Breast epithelium (tissue), 4 donors: Measurements from ENCODE around the gene PROB1. TPM values are rescaled to one million over a fixed set of nuclear protein-coding genes. Genes with fewer than 3 reads are reported as not detected.

Experiments
- DNase-seq, 2 donors: peaks; one replicate each; pipeline ENCODE4 v3.0.0-alpha.2; 2019; ENCODE audit warnings: low spot score in 2 of 2
- H3K27ac ChIP-seq, 2 donors: fragments of 200-600 bp; sonication (generic) in 1 of 2; one replicate each; pipeline ENCODE4 v1.5.1; 2016 to 2019; ENCODE audit warnings: mild to moderate bottlenecking in 1 of 2
- H3K27me3 ChIP-seq, 2 donors: fragments of 200-600 bp; sonication (generic) in 1 of 2; one replicate each; pipeline versions ENCODE4 v1.5.1 to v1.6.0; 2017 to 2019; ENCODE audit warnings: control low read depth in 1 of 2, mild to moderate bottlenecking in 1 of 2
- H3K36me3 ChIP-seq: fragments of 200-600 bp; one replicate; pipeline ENCODE4 v1.5.1; 2019
- H3K4me1 ChIP-seq, 2 donors: fragments of 200-600 bp; sonication (generic); one replicate each; pipeline ENCODE4 v1.5.1; 2016 to 2019; ENCODE audit warnings: control low read depth in 1 of 2
- H3K4me3 ChIP-seq, 3 donors: fragments of 200-600 bp; sonication (generic); 1 replicate in 2 of 3; 2 replicates in 1 of 3; pipeline ENCODE4 v1.5.1; 2016 to 2019; ENCODE audit warnings: mild to moderate bottlenecking in 3 of 3, moderate library complexity in 2 of 3
- H3K9me3 ChIP-seq, 2 donors: fragments of 200-600 bp; sonication (generic) in 1 of 2; one replicate each; pipeline ENCODE4 v1.5.1; 2016 to 2019; ENCODE audit warnings: control low read depth in 1 of 2
- POLR2A ChIP-seq: fragments of 450-650 bp; IDR thresholded peaks from one replicate; pipeline ENCODE4 v1.6.1; 2016; ENCODE audit warnings: antibody characterized with exemption, mild to moderate bottlenecking, moderate library complexity
- POLR2AphosphoS5 ChIP-seq, 3 donors: sonication (generic); formaldehyde crosslinking; IDR thresholded peaks; one replicate each; pipeline ENCODE4 v1.6.1; 2017; ENCODE audit warnings: antibody characterized with exemption in 3 of 3
- intact Hi-C: fragments of 100-400 bp; cut with DNase I; formaldehyde crosslinking; loops from one replicate; pipeline ENCODE4 v1.15.1; 2023; ENCODE audit warnings: low total_unique reads
- total RNA-seq, 3 donors: library from RNA; depleted of rRNA; stranded (reverse); fragments of >200 nt; gene quantifications; one replicate each; pipeline ENCODE4 v1.1.0, GENCODE V29; 2016
- TF ChIP-seq, protein P1 (sequence below), 3 donors: fragments of 450-650 bp; IDR thresholded peaks; one replicate each; pipeline ENCODE4 v1.5.1; 2016 to 2017; ENCODE audit warnings: antibody characterized with exemption in 3 of 3, mild to moderate bottlenecking in 3 of 3, moderate library complexity in 3 of 3

PROB1 gene
- total RNA-seq, 3 donors from 2014 or later, result 0.32 to 1.3 (median 0.73) TPM

DNA sequence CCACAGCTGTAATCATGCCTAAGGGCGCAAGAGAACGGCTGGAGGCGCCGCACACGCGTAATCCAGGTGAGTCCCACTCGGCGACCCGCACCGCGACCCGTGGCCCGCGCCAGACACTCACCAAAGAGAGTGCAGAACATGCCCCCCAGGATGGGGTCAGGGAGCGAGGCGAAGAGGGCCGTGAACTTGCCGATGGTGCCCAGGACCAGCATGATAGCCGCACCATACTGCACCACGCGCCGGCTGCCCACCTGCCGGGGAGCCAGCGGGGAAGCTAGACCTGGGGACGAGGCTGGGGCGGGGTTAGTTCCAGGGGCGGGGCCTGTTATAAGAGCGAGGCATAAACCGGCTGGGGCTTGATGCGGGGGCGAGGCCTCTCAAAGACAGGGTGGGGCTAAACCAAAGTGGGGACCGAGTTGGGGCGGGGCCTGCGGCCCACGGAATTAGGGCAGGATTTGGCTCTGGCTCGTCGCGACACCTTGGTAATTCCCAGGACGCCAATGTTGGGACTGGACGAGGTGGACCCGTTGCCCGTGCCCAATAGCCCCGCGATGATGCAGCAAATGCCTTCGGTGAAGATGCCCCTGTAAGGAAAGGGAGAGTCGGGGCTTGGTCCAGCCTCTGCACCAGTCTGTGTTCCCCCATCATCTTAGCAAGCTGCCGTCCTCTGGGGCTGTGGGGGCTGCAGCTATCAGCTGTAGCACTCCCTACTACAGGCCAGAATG, 16.6 kb downstream of the PROB1 start:
- no peaks in the 10 kb centered on the region for H3K9me3 ChIP-seq
- DNase-seq, result peak in 1 of 2 donors; percentile 41
- H3K36me3 ChIP-seq, result no peaks in the 10 kb centered on the region
- intact Hi-C loops, result no loop called here
- TF ChIP-seq, protein P1, sequence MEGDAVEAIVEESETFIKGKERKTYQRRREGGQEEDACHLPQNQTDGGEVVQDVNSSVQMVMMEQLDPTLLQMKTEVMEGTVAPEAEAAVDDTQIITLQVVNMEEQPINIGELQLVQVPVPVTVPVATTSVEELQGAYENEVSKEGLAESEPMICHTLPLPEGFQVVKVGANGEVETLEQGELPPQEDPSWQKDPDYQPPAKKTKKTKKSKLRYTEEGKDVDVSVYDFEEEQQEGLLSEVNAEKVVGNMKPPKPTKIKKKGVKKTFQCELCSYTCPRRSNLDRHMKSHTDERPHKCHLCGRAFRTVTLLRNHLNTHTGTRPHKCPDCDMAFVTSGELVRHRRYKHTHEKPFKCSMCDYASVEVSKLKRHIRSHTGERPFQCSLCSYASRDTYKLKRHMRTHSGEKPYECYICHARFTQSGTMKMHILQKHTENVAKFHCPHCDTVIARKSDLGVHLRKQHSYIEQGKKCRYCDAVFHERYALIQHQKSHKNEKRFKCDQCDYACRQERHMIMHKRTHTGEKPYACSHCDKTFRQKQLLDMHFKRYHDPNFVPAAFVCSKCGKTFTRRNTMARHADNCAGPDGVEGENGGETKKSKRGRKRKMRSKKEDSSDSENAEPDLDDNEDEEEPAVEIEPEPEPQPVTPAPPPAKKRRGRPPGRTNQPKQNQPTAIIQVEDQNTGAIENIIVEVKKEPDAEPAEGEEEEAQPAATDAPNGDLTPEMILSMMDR (IDR thresholded peaks at IDR 0.05), result no peak
- TF ChIP-seq POLR2A (no peak), POLR2AphosphoS5 (IDR thresholded peaks at IDR 0.05) (no peak)
- no peak overlapping the region for H3K27ac ChIP-seq
- H3K27me3 ChIP-seq, result no peaks in the 10 kb centered on the region
- H3K4me3 ChIP-seq, result no peak overlapping the region
- no peaks in the 10 kb centered on the region for H3K4me1 ChIP-seq

DNA sequence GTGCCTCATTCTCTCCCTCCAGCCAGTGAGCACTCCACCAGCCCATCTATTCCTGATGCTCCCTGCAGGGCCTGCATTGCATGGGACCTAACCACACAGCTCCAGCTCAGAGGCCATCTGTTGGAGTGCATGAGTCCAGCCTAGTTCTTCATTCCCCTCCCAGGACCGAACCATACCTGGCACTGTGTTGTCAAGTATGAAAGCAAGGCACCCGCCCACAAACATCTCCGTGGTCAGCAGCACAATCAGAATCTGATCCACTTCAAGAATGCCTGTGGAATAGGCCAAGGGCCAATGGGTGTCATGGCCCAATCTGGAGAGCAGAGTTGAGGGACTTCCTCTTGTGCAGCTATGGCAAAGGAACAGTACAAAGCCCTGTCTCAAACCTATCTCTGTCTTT, 17.7 kb downstream of the PROB1 start:
- Histone ChIP-seq H3K27ac (no peak overlapping the region), H3K36me3 (no peaks in the 10 kb centered on the region), H3K27me3 (no peaks in the 10 kb centered on the region), H3K9me3 (no peaks in the 10 kb centered on the region), H3K4me3 (no peak overlapping the region), H3K4me1 (no peaks in the 10 kb centered on the region)
- no peak for DNase-seq
- TF ChIP-seq POLR2A (no peak), POLR2AphosphoS5 (IDR thresholded peaks at IDR 0.05) (no peak)
- TF ChIP-seq, protein P1 (IDR thresholded peaks at IDR 0.05), result no peak
- intact Hi-C loops, result no loop called here

DNA sequence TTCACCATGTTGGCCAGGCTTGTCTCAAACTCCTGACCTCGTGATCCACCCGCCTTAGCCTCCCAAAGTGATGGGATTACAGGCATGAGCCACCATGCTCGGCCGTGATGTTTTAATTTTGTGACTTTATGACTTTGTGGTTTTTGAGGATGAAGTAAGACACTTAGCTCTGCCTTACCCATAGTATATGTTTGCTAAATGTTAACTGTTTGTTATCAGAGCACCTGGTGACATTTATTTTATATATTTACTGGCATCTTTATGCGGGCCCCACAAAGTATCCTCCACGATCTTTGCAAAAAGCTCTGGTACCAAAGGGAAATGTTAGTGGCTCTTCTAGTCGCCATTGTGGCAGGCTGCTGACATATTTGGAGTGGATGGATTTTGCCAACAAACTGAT, 18.5 kb downstream of the PROB1 start:
- no peak overlapping the region for H3K4me3 ChIP-seq
- H3K27me3 ChIP-seq, result no peaks in the 10 kb centered on the region
- H3K27ac ChIP-seq, result no peak overlapping the region
- intact Hi-C loops, result no loop called here
- DNase-seq, result no peak
- no peaks in the 10 kb centered on the region for H3K9me3 ChIP-seq
- no peaks in the 10 kb centered on the region for H3K4me1 ChIP-seq
- TF ChIP-seq POLR2A (no peak), POLR2AphosphoS5 (IDR thresholded peaks at IDR 0.05) (no peak)
- TF ChIP-seq, protein P1 (IDR thresholded peaks at IDR 0.05), result no peak
- H3K36me3 ChIP-seq, result no peaks in the 10 kb centered on the region

DNA sequence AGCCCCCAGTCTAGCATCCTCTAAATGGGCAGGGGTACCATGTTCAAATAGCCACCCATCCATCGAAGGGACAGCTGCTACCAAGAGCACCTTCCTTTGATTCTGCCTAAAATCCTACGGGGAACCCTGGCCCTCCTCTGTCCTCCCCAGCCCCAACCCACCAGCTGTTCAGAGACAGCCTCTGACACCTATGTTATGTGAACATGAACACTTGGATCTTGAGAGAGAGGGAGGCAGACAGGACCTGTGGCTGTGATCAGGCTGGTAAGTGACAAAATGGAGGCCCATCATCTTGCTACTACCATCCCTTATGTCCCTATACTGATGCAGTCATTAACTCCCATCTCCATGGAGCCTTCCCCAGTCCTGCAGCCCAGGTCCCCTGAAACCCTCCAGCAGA, 20.0 kb downstream of the PROB1 start:
- TF ChIP-seq, protein P1 (IDR thresholded peaks at IDR 0.05), result no peak
- TF ChIP-seq POLR2AphosphoS5 (IDR thresholded peaks at IDR 0.05) (no peak), POLR2A (no peak)
- intact Hi-C loops, result no loop called here
- Histone ChIP-seq H3K4me1 (no peaks in the 10 kb centered on the region), H3K36me3 (no peaks in the 10 kb centered on the region), H3K27ac (peak overlapping the region; percentile 78 to 80), H3K4me3 (no peak overlapping the region), H3K9me3 (no peaks in the 10 kb centered on the region), H3K27me3 (no peaks in the 10 kb centered on the region)
- no peak for DNase-seq

DNA sequence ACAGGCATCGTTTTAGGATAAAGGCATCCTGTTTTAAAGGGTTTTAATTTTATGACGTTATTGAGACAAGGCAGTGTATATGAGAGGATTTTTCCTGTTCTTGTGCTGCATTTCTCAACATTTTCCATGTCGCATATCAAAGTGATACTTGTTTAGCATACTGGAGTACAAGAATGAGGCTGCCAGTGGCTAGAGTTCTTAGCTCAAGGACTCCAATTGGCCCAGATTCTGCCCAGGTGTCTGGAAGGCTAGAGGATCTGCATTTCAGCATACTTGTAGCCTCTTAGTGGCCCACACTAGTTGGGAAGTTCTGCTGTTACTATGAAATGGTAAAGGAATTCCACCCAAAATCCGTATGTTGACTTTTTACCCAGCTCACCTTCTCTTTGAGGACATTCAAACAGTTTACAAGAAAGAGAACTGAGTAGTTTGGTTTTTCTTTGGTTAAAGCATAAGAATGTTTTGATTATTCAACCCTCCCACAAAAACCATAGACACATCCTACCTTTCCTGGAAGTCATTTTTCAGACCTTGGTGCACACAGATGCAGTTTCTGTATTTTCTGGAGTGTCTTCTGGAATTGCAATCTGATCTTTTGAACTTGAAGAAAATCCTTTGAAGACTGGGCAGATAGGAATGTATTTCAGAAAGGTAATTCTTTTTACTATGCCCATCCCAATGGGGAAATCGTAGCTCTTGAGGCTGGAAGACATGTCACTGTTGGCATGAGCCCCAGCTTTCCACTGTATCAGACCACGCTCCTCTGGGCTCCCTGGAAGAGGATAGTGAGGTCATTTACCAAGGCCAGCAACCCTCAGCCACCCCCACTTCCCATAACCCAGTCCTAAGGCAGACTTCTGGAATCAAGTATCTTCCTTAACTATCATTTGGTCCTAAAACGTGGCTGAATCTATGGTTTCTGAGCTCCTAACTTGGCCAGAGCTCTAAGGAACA, 23.1 kb downstream of the PROB1 start:
- intact Hi-C loops, result no loop called here
- peak in 1 of 2 donors; percentile 12 for DNase-seq

More for the DNA sequence above, 23.1 kb downstream of the PROB1 start:
- no peak overlapping the region for H3K4me3 ChIP-seq
- H3K9me3 ChIP-seq, result no peaks in the 10 kb centered on the region
- no peak overlapping the region for H3K27ac ChIP-seq
- H3K4me1 ChIP-seq, result no peaks in the 10 kb centered on the region
- H3K27me3 ChIP-seq, result no peaks in the 10 kb centered on the region
- TF ChIP-seq, protein P1 (IDR thresholded peaks at IDR 0.05), result no peak
- no peak for TF ChIP-seq POLR2AphosphoS5 (IDR thresholded peaks at IDR 0.05)
- TF ChIP-seq POLR2A, result no peak
- H3K36me3 ChIP-seq, result no peaks in the 10 kb centered on the region
